ENCODE measurements around the gene SLC35F3. TPM values are rescaled to one million over a fixed set of nuclear protein-coding genes. Genes with fewer than 3 reads are reported as not detected.
A peak's percentile ranks its signal among the peaks of the same experiment; 100 is the strongest.
"Not testable (repeated sequence)": the region's sequence is repeated elsewhere in the genome, so short reads cannot be mapped to it uniquely, and the experiment has no call there.

Gene SLC35F3
- total RNA-seq, 1 experiment from 2014 or later = 22.7 TPM

- intact Hi-C loops (cut with micrococcal nuclease; ENCODE audit: unreplicated experiment) = no loop called here
- no TSS peak for BruUV-seq (replicated peaks)
- Histone ChIP-seq H3K27ac (ENCODE audit: low read depth, low read length, poor library complexity, severe bottlenecking) (no peak overlapping the region), H3K4me1 (ENCODE audit: insufficient read depth, low read length, poor library complexity, severe bottlenecking) (peaks cover 12% of the 10 kb centered on the region), H3K27me3 (replicated peaks; ENCODE audit: insufficient read depth, low read depth, low read length, poor library complexity) (no peaks in the 10 kb centered on the region), H3K36me3 (ENCODE audit: insufficient read depth, low read length, poor library complexity, severe bottlenecking) (no peaks in the 10 kb centered on the region), H3K4me3 (ENCODE audit: low read depth, low read length, poor library complexity, severe bottlenecking) (no peak overlapping the region), H3K9me3 (ENCODE audit: low read depth, low read length, poor library complexity, severe bottlenecking) (no peaks in the 10 kb centered on the region)
- DNase-seq (ENCODE audit: low spot score) = no peak
- ChIA-PET CTCF (interaction anchor here (0.7 kb wide), 1 partner anchor 83 kb away, joined by 3 read pairs; no protein-coding TSS in a partner anchor), POLR2A (ENCODE audit: low non-redundant PET) (interaction anchor here (0.6 kb wide), 1 partner anchor 132 kb away, joined by 23 read pairs; no protein-coding TSS in a partner anchor)
- TF ChIP-seq EZH2 (IDR thresholded peaks at IDR 0.05; ENCODE audit: borderline replicate concordance, low read depth, low read length, poor library complexity, severe bottlenecking) = no peak
- TF ChIP-seq, protein P1, sequence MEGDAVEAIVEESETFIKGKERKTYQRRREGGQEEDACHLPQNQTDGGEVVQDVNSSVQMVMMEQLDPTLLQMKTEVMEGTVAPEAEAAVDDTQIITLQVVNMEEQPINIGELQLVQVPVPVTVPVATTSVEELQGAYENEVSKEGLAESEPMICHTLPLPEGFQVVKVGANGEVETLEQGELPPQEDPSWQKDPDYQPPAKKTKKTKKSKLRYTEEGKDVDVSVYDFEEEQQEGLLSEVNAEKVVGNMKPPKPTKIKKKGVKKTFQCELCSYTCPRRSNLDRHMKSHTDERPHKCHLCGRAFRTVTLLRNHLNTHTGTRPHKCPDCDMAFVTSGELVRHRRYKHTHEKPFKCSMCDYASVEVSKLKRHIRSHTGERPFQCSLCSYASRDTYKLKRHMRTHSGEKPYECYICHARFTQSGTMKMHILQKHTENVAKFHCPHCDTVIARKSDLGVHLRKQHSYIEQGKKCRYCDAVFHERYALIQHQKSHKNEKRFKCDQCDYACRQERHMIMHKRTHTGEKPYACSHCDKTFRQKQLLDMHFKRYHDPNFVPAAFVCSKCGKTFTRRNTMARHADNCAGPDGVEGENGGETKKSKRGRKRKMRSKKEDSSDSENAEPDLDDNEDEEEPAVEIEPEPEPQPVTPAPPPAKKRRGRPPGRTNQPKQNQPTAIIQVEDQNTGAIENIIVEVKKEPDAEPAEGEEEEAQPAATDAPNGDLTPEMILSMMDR (conservative IDR thresholded peaks at IDR 0.05; ENCODE audit: low read depth, low read length) = no peak
Observed at GRCh38 chr1:234296496-234296895, 392.0 kb downstream of the SLC35F3 start.

- BruUV-seq (replicated peaks) = no TSS peak
- POLR2A ChIA-PET (ENCODE audit: low non-redundant PET) = no interaction called here
- H3K9me3 ChIP-seq (ENCODE audit: low read depth, low read length, poor library complexity, severe bottlenecking) = no peaks in the 10 kb centered on the region
- TF ChIP-seq, protein P1 (conservative IDR thresholded peaks at IDR 0.05; ENCODE audit: low read depth, low read length) = no peak
- no peak for TF ChIP-seq EZH2 (IDR thresholded peaks at IDR 0.05; ENCODE audit: borderline replicate concordance, low read depth, low read length, poor library complexity, severe bottlenecking)
- no peak overlapping the region for H3K27ac ChIP-seq (ENCODE audit: low read depth, low read length, poor library complexity, severe bottlenecking)
- DNase-seq (ENCODE audit: low spot score) = no peak
- intact Hi-C loops (cut with micrococcal nuclease; ENCODE audit: unreplicated experiment) = no loop called here
- no peak overlapping the region for H3K4me3 ChIP-seq (ENCODE audit: low read depth, low read length, poor library complexity, severe bottlenecking)
- peaks cover 19% of the 10 kb centered on the region for H3K4me1 ChIP-seq (ENCODE audit: insufficient read depth, low read length, poor library complexity, severe bottlenecking)
- CTCF ChIA-PET = no interaction called here
- no peaks in the 10 kb centered on the region for H3K36me3 ChIP-seq (ENCODE audit: insufficient read depth, low read length, poor library complexity, severe bottlenecking)
- no peaks in the 10 kb centered on the region for H3K27me3 ChIP-seq (replicated peaks; ENCODE audit: insufficient read depth, low read depth, low read length, poor library complexity)
Observed at GRCh38 chr1:234297668-234298067, 393.2 kb downstream of the SLC35F3 start.

GRCh38 chr1:234300096-234300495 lies 395.6 kb downstream of the SLC35F3 start:
- H3K9me3 ChIP-seq (ENCODE audit: low read depth, low read length, poor library complexity, severe bottlenecking) = peaks cover 5% of the 10 kb centered on the region
- no peaks in the 10 kb centered on the region for H3K36me3 ChIP-seq (ENCODE audit: insufficient read depth, low read length, poor library complexity, severe bottlenecking)
- no peak for DNase-seq (ENCODE audit: low spot score)
- no peak overlapping the region for H3K4me3 ChIP-seq (ENCODE audit: low read depth, low read length, poor library complexity, severe bottlenecking)
- no peak overlapping the region for H3K27ac ChIP-seq (ENCODE audit: low read depth, low read length, poor library complexity, severe bottlenecking)
- ChIA-PET CTCF (no interaction called here), POLR2A (ENCODE audit: low non-redundant PET) (no interaction called here)
- peaks cover 18% of the 10 kb centered on the region for H3K4me1 ChIP-seq (ENCODE audit: insufficient read depth, low read length, poor library complexity, severe bottlenecking)
- no peaks in the 10 kb centered on the region for H3K27me3 ChIP-seq (replicated peaks; ENCODE audit: insufficient read depth, low read depth, low read length, poor library complexity)
- intact Hi-C loops (cut with micrococcal nuclease; ENCODE audit: unreplicated experiment) = no loop called here
- TF ChIP-seq EZH2 (IDR thresholded peaks at IDR 0.05; ENCODE audit: borderline replicate concordance, low read depth, low read length, poor library complexity, severe bottlenecking) = no peak
- TF ChIP-seq, protein P1 (conservative IDR thresholded peaks at IDR 0.05; ENCODE audit: low read depth, low read length) = no peak
- no TSS peak for BruUV-seq (replicated peaks)

GRCh38 chr1:234301663-234302062 lies 397.2 kb downstream of the SLC35F3 start:
- H3K4me3 ChIP-seq (ENCODE audit: low read depth, low read length, poor library complexity, severe bottlenecking); DNase-seq (ENCODE audit: low spot score); CTCF ChIA-PET; POLR2A ChIA-PET (ENCODE audit: low non-redundant PET); H3K9me3 ChIP-seq (ENCODE audit: low read depth, low read length, poor library complexity, severe bottlenecking); H3K36me3 ChIP-seq (ENCODE audit: insufficient read depth, low read length, poor library complexity, severe bottlenecking); H3K27me3 ChIP-seq (replicated peaks; ENCODE audit: insufficient read depth, low read depth, low read length, poor library complexity); BruUV-seq (replicated peaks): not testable (repeated sequence)
- Histone ChIP-seq H3K4me1 (ENCODE audit: insufficient read depth, low read length, poor library complexity, severe bottlenecking) (peaks cover 18% of the 10 kb centered on the region), H3K27ac (ENCODE audit: low read depth, low read length, poor library complexity, severe bottlenecking) (peak overlapping the region; percentile 96)
- intact Hi-C loops (cut with micrococcal nuclease; ENCODE audit: unreplicated experiment) = loop anchor here (2.0 kb wide), 1 partner anchor 89 kb away; no protein-coding TSS in a partner anchor
